ENCODE measurements around the gene GDF10.

GRCh38 chr10:47264797-47265281, 35.2 kb upstream of the GDF10 start:
- TF ChIP-seq, protein P1, sequence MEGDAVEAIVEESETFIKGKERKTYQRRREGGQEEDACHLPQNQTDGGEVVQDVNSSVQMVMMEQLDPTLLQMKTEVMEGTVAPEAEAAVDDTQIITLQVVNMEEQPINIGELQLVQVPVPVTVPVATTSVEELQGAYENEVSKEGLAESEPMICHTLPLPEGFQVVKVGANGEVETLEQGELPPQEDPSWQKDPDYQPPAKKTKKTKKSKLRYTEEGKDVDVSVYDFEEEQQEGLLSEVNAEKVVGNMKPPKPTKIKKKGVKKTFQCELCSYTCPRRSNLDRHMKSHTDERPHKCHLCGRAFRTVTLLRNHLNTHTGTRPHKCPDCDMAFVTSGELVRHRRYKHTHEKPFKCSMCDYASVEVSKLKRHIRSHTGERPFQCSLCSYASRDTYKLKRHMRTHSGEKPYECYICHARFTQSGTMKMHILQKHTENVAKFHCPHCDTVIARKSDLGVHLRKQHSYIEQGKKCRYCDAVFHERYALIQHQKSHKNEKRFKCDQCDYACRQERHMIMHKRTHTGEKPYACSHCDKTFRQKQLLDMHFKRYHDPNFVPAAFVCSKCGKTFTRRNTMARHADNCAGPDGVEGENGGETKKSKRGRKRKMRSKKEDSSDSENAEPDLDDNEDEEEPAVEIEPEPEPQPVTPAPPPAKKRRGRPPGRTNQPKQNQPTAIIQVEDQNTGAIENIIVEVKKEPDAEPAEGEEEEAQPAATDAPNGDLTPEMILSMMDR (IDR thresholded peaks at IDR 0.05; ENCODE audit: low read length) = no peak
- no peak for TF ChIP-seq EZH2phosphoT487 (IDR thresholded peaks at IDR 0.05; ENCODE audit: low read length)
